Smooth muscle cell (in vitro differentiated cells): Measurements from ENCODE around the gene GNAL. TPM values are rescaled to one million over a fixed set of nuclear protein-coding genes. Genes with fewer than 3 reads are reported as not detected.

Source experiments
- DNase-seq: peaks from one replicate; lab custom pipeline; 2025; ENCODE audit not compliant: unreplicated experiment; lab: John Stamatoyannopoulos, UW
- H2AFZ ChIP-seq: fragments of 200-600 bp; sonication (generic); 2 replicates; pipeline ENCODE4 v1.6.0; 2016; ENCODE audit warnings: antibody characterized with exemption, low read depth, mild to moderate bottlenecking
- H3F3A ChIP-seq: fragments of 200-600 bp; sonication (generic); 2 replicates; pipeline ENCODE4 v1.6.0; 2017; ENCODE audit warnings: antibody characterized with exemption, low read depth
- H3K27ac ChIP-seq: fragments of 200-600 bp; sonication (generic); 2 replicates; pipeline ENCODE4 v1.5.1; 2016; ENCODE audit warnings: low read depth, mild to moderate bottlenecking
- H3K27me3 ChIP-seq: fragments of 200-600 bp; sonication (generic); 2 replicates; pipeline ENCODE4 v1.6.1; 2016; ENCODE audit warnings: low read depth, mild to moderate bottlenecking
- H3K36me3 ChIP-seq: fragments of 200-600 bp; sonication (generic); 2 replicates; pipeline ENCODE4 v1.5.1; 2016; ENCODE audit warnings: low read depth
- H3K4me1 ChIP-seq: fragments of 200-600 bp; sonication (generic); 2 replicates; pipeline ENCODE4 v1.5.1; 2016; ENCODE audit warnings: low read depth
- H3K4me2 ChIP-seq: fragments of 200-600 bp; sonication (generic); 2 replicates; pipeline ENCODE4 v1.6.0; 2016; ENCODE audit warnings: mild to moderate bottlenecking
- H3K4me3 ChIP-seq: fragments of 200-600 bp; sonication (generic); 2 replicates; pipeline ENCODE4 v1.5.1; 2016; ENCODE audit warnings: mild to moderate bottlenecking
- H3K79me2 ChIP-seq: fragments of 200-600 bp; sonication (generic); 2 replicates; pipeline ENCODE4 v1.6.0; 2016; ENCODE audit warnings: low read depth, mild to moderate bottlenecking
- H3K9ac ChIP-seq: fragments of 200-600 bp; sonication (generic); 2 replicates; pipeline ENCODE4 v1.6.0; 2016; ENCODE audit warnings: low read depth
- H3K9me3 ChIP-seq: fragments of 200-600 bp; sonication (generic); replicated peaks from 2 replicates; pipeline ENCODE4 v1.5.1; 2016; ENCODE audit warnings: low read depth
- H4K20me1 ChIP-seq: fragments of 200-600 bp; sonication (generic); 2 replicates; pipeline ENCODE4 v1.6.0; 2016; ENCODE audit warnings: low read depth
- CTCF ChIP-seq: fragments of 200-600 bp; sonication (generic); IDR thresholded peaks from 2 replicates; pipeline ENCODE4 v1.5.1; 2017; ENCODE audit warnings: borderline replicate concordance, mild to moderate bottlenecking, antibody characterized with exemption; ENCODE audit not compliant: insufficient read depth, poor library complexity, severe bottlenecking
- WGBS: methylation state at CpG from one replicate; pipeline ENCODE4 v1.1.7; 2016; ENCODE audit warnings: low lambda C conversion rate; 5-methylcytosine and 5-hydroxymethylcytosine counted together
- polyA plus RNA-seq: library from polyadenylated mRNA; unstranded; fragments of >200 nt; fragmentation: Nextera tagmentation; extraction: Ambion mirVana; gene quantifications from 2 replicates; pipeline ENCODE4 v1.2.1, GENCODE V29; 2016
- total RNA-seq: library from RNA; depleted of rRNA; stranded (reverse); fragments of >200 nt; gene quantifications from 2 replicates; pipeline ENCODE4 v1.2.3, GENCODE V29; 2014

The GNAL gene
- total and polyA plus RNA-seq, 2 experiments from 2014 or later = 1.6 to 5.8 TPM

- H3F3A ChIP-seq = no peaks in the 10 kb centered on the region
- H3K79me2 ChIP-seq = no peaks in the 10 kb centered on the region
- no peaks in the 10 kb centered on the region for H4K20me1 ChIP-seq
- DNase-seq = no peak
- 90% methylated on average over 17 of the region's 17 CpGs for WGBS
- H2AFZ ChIP-seq = no peak overlapping the region
- no peaks in the 10 kb centered on the region for H3K27me3 ChIP-seq
- H3K9me3 ChIP-seq = no peaks in the 10 kb centered on the region
- H3K4me2 ChIP-seq = no peak overlapping the region
- no peak for TF ChIP-seq CTCF
- H3K4me3 ChIP-seq = no peak overlapping the region
- H3K9ac ChIP-seq = no peak overlapping the region
- no peaks in the 10 kb centered on the region for H3K36me3 ChIP-seq
- H3K4me1 ChIP-seq = no peaks in the 10 kb centered on the region
- no peak overlapping the region for H3K27ac ChIP-seq
These were observed 129.6 kb downstream of the GNAL start for GRCh38 chr18:11818486-11819203.

GRCh38 chr18:11819938-11820337, 130.9 kb downstream of the GNAL start:
- Histone ChIP-seq H3K9me3 (no peaks in the 10 kb centered on the region), H3K4me1 (no peaks in the 10 kb centered on the region), H3K79me2 (no peaks in the 10 kb centered on the region), H4K20me1 (no peaks in the 10 kb centered on the region), H3K27ac (no peak overlapping the region), H3K36me3 (no peaks in the 10 kb centered on the region), H3F3A (no peaks in the 10 kb centered on the region), H3K9ac (no peak overlapping the region), H2AFZ (no peak overlapping the region), H3K27me3 (no peaks in the 10 kb centered on the region), H3K4me3 (no peak overlapping the region), H3K4me2 (no peak overlapping the region)
- DNase-seq = no peak
- TF ChIP-seq CTCF = no peak
- WGBS = 89% methylated on average over 2 of the region's 2 CpGs

- Histone ChIP-seq H3F3A (no peaks in the 10 kb centered on the region), H3K27ac (no peak overlapping the region), H3K36me3 (no peaks in the 10 kb centered on the region), H4K20me1 (no peaks in the 10 kb centered on the region), H3K9ac (no peak overlapping the region), H3K9me3 (no peaks in the 10 kb centered on the region), H3K4me2 (no peak overlapping the region), H3K4me3 (no peak overlapping the region), H3K4me1 (no peaks in the 10 kb centered on the region), H2AFZ (no peak overlapping the region), H3K27me3 (no peaks in the 10 kb centered on the region), H3K79me2 (no peaks in the 10 kb centered on the region)
- TF ChIP-seq CTCF = no peak
- 34% methylated on average over 2 of the region's 2 CpGs for WGBS
- DNase-seq = no peak
These were observed 131.6 kb downstream of the GNAL start for GRCh38 chr18:11820697-11821096.

GRCh38 chr18:11821208-11821607, 132.1 kb downstream of the GNAL start:
- WGBS = 93% methylated on average over 7 of the region's 7 CpGs
- Histone ChIP-seq H3F3A (no peaks in the 10 kb centered on the region), H3K36me3 (no peaks in the 10 kb centered on the region), H4K20me1 (no peaks in the 10 kb centered on the region), H3K4me1 (no peaks in the 10 kb centered on the region), H3K4me3 (no peak overlapping the region), H3K4me2 (no peak overlapping the region), H3K79me2 (no peaks in the 10 kb centered on the region), H3K27ac (no peak overlapping the region), H3K27me3 (no peaks in the 10 kb centered on the region), H3K9me3 (no peaks in the 10 kb centered on the region), H2AFZ (no peak overlapping the region), H3K9ac (no peak overlapping the region)
- no peak for TF ChIP-seq CTCF
- DNase-seq = no peak
